Neutrophil (primary cell): ENCODE results near the gene RAMP3.

ENCODE experiments used
- H3K27ac ChIP-seq: fragments of 200-600 bp; sonication (generic); 2 replicates; pipeline ENCODE4 v1.5.1; 2016; ENCODE audit warnings: mild to moderate bottlenecking, moderate library complexity
- H3K27me3 ChIP-seq: fragments of 200-600 bp; sonication (generic); 2 replicates; pipeline ENCODE4 v1.6.0; 2016; ENCODE audit warnings: mild to moderate bottlenecking
- H3K36me3 ChIP-seq: fragments of 200-600 bp; sonication (generic); 2 replicates; pipeline ENCODE4 v1.5.1; 2017
- H3K4me1 ChIP-seq, 2 experiments: fragments of 200-600 bp in 1 of 2; sonication (generic) in 1 of 2; 1 replicate in 1 of 2; 2 replicates in 1 of 2; pipeline versions ENCODE4 v1.5.1 to v1.6.1; 2013 to 2016; ENCODE audit warnings: low read depth in 1 of 2, low read length in 1 of 2, mild to moderate bottlenecking in 1 of 2, moderate library complexity in 1 of 2; ENCODE audit not compliant: control insufficient read depth in 1 of 2, insufficient read depth in 1 of 2
- H3K4me3 ChIP-seq, 2 experiments: fragments of 200-600 bp in 1 of 2; sonication (generic) in 1 of 2; 1 replicate in 1 of 2; 2 replicates in 1 of 2; pipeline ENCODE4 v1.5.1; 2013 to 2016; ENCODE audit warnings: low read depth in 1 of 2, low read length in 1 of 2, mild to moderate bottlenecking in 1 of 2, moderate library complexity in 1 of 2
- H3K9me3 ChIP-seq: fragments of 200-600 bp; sonication (generic); 2 replicates; pipeline ENCODE4 v1.5.1; 2016
- CTCF ChIP-seq: fragments of 200-600 bp; sonication (generic); IDR thresholded peaks from 2 replicates; pipeline ENCODE4 v1.5.1; 2016; ENCODE audit warnings: antibody characterized with exemption

Gene RAMP3

GRCh38 chr7:45174328-45174610 is 16.7 kb downstream of the RAMP3 start:
- H3K27ac ChIP-seq = no peak overlapping the region
- TF ChIP-seq CTCF = no peak
- H3K4me1 ChIP-seq = no peaks in the 10 kb centered on the region
- H3K27me3 ChIP-seq = no peaks in the 10 kb centered on the region
- H3K4me3 ChIP-seq = no peak overlapping the region
- no peaks in the 10 kb centered on the region for H3K36me3 ChIP-seq
- no peaks in the 10 kb centered on the region for H3K9me3 ChIP-seq

GRCh38 chr7:45174966-45175765 is 17.6 kb downstream of the RAMP3 start:
- H3K4me3 ChIP-seq = no peak overlapping the region
- TF ChIP-seq CTCF = no peak
- H3K27me3 ChIP-seq = peaks cover 5% of the 10 kb centered on the region
- H3K4me1 ChIP-seq = no peaks in the 10 kb centered on the region
- H3K36me3 ChIP-seq = no peaks in the 10 kb centered on the region
- H3K9me3 ChIP-seq = no peaks in the 10 kb centered on the region
- no peak overlapping the region for H3K27ac ChIP-seq

- no peaks in the 10 kb centered on the region for H3K36me3 ChIP-seq
- H3K4me1 ChIP-seq = no peaks in the 10 kb centered on the region
- no peaks in the 10 kb centered on the region for H3K9me3 ChIP-seq
- peaks cover 5% of the 10 kb centered on the region for H3K27me3 ChIP-seq
- no peak overlapping the region for H3K4me3 ChIP-seq
- no peak for TF ChIP-seq CTCF
- H3K27ac ChIP-seq = no peak overlapping the region
These were observed 18.5 kb downstream of the RAMP3 start for GRCh38 chr7:45176091-45176490.

GRCh38 chr7:45176886-45177731 is 19.5 kb downstream of the RAMP3 start:
- Histone ChIP-seq H3K27me3 (peaks cover 8% of the 10 kb centered on the region), H3K4me1 (no peaks in the 10 kb centered on the region), H3K36me3 (no peaks in the 10 kb centered on the region), H3K27ac (no peak overlapping the region), H3K9me3 (no peaks in the 10 kb centered on the region), H3K4me3 (no peak overlapping the region)
- TF ChIP-seq CTCF = no peak

GRCh38 chr7:45177801-45178200 is 20.2 kb downstream of the RAMP3 start:
- TF ChIP-seq CTCF = no peak
- Histone ChIP-seq H3K27me3 (peaks cover 13% of the 10 kb centered on the region), H3K27ac (no peak overlapping the region), H3K9me3 (no peaks in the 10 kb centered on the region), H3K36me3 (no peaks in the 10 kb centered on the region), H3K4me3 (no peak overlapping the region), H3K4me1 (no peaks in the 10 kb centered on the region)
